ENCODE data around the gene DNTTIP2. TPM values are rescaled to one million over a fixed set of nuclear protein-coding genes. Genes with fewer than 3 reads are reported as not detected.

DNTTIP2 gene
- total RNA-seq, 1 experiment from 2014 or later, result 66.1 TPM

DNA sequence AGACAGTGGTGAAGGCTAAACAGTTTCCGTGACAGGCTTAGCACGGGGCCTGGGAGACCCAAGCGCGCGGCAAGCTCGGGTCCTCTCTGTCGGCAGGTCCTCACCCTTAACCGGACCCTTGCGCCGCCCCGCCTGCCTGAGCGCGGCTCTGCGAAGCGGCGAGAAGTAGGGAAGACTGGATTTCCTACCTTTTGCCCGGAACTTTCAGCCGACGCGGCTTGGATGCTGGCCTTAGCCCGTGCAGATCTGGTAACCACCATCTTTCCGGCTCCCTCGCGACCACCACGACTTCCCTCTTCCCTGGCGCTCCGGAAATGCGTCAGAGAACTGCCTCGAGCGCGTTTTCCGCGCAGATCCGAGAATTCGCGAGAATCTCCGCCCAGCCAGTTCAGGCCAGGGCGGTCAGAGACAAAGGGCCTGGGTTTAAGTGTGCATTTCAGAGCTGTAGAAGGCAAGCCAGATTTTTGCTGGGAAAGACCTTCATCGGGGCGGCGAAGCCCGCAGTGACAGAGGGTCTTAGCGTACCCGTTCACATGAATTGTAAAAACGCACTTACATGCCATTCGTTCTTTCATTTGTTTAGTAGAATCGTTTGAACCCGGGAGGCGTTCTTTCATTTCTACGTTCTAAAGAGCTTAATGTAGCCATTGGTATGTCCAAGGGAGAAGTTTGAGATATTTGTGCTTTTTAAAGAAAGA is at the start of gene DNTTIP2 (continued):
- TF ChIP-seq YY1 (IDR thresholded peaks at IDR 0.05; ENCODE audit: extremely low read depth, insufficient replicate concordance, low read depth, low read length) (peak; percentile 84), EZH2 (IDR thresholded peaks at IDR 0.05) (no peak), SRF (IDR thresholded peaks at IDR 0.05; ENCODE audit: low read depth) (peak; percentile 93)

GRCh38 chr1:93925206-93925605 is 46.2 kb upstream of the DNTTIP2 start:
- intact Hi-C loops (cut with micrococcal nuclease), result no loop called here
- Histone ChIP-seq H3K4me2 (ENCODE audit: low read length) (no peak overlapping the region), H3K4me1 (ENCODE audit: control insufficient read depth in 1 of 2, insufficient read depth in 2 of 2, low read length in 2 of 2) (no peaks in the 10 kb centered on the region), H3K36me3 (ENCODE audit: control insufficient read depth in 1 of 2, insufficient read depth in 2 of 2, low read length in 2 of 2) (no peaks in the 10 kb centered on the region), H3K9ac (ENCODE audit: low read length) (no peak overlapping the region), H2AFZ (ENCODE audit: low read depth, low read length, poor library complexity, severe bottlenecking) (no peak overlapping the region), H3K4me3 (replicated peaks in 1 of 2; ENCODE audit: low read depth in 1 of 2, low read length in 2 of 2) (no peak overlapping the region), H3K27me3 (ENCODE audit: insufficient read depth, low read length) (no peaks in the 10 kb centered on the region), H3K9me3 (ENCODE audit: control insufficient read depth in 1 of 2, insufficient read depth in 1 of 2, low read depth in 1 of 2, low read length in 2 of 2) (no peaks in the 10 kb centered on the region), H3K79me2 (ENCODE audit: insufficient read depth, low read length) (no peaks in the 10 kb centered on the region), H3K9me2 (ENCODE audit: insufficient read depth) (no peaks in the 10 kb centered on the region), H4K20me1 (ENCODE audit: insufficient read depth) (no peaks in the 10 kb centered on the region), H3K27ac (ENCODE audit: low read depth, low read length) (no peak overlapping the region)
- ATAC-seq (no peak), DNase-seq (ENCODE audit: low read depth, low spot score) (no peak)
- ChIA-PET CTCF (no interaction called here), RAD21 (ENCODE audit: low non-redundant PET in 1 of 2, low total read pairs in 2 of 2, uncharacterized antibody in 2 of 2, unreplicated experiment in 2 of 2) (no interaction called here), POLR2A (no interaction called here)
- TF ChIP-seq SRF (IDR thresholded peaks at IDR 0.05; ENCODE audit: low read depth) (no peak), YY1 (IDR thresholded peaks at IDR 0.05; ENCODE audit: extremely low read depth, insufficient replicate concordance, low read depth, low read length) (no peak)
- BruUV-seq (replicated peaks), result no TSS peak

DNA sequence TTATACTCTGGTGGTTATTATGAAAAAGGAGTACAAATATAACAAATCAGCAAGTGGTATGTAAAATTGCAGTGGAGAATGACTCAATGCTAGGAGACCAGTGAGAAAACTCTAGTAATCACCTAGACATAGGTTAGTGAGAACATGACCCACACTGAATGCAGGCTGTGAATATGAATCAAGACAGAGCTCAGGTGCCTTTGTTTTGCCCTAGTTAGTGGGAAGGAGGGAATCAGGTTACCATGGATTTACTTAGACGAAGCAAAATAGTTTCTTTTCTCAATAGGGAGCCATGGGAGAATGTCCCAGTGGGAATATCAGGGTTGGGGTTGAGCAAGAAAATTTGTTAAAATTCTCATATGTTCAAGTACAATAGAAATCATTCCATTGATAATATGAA is 40.8 kb upstream of the DNTTIP2 start:
- no peak for TF ChIP-seq JUND (IDR thresholded peaks at IDR 0.05)
- TF ChIP-seq POLR2A (IDR thresholded peaks at IDR 0.05; ENCODE audit: borderline replicate concordance, extremely low read depth, insufficient read depth, insufficient read length), result no peak
- no peak for TF ChIP-seq TCF7L2 (IDR thresholded peaks at IDR 0.05; ENCODE audit: borderline replicate concordance, extremely low read depth, insufficient read depth, insufficient read length)
- no peak for TF ChIP-seq SP1 (IDR thresholded peaks at IDR 0.05; ENCODE audit: low read depth)
- no peak for TF ChIP-seq FOSL1 (IDR thresholded peaks at IDR 0.05; ENCODE audit: low read depth)
- no peak for TF ChIP-seq YY1 (IDR thresholded peaks at IDR 0.05; ENCODE audit: extremely low read depth, insufficient replicate concordance, low read depth, low read length)
- TF ChIP-seq ZFX (IDR thresholded peaks at IDR 0.05), result no peak
- no peak for TF ChIP-seq SRF (IDR thresholded peaks at IDR 0.05; ENCODE audit: low read depth)
- no peak for TF ChIP-seq ZNF274 (IDR thresholded peaks at IDR 0.05; ENCODE audit: low read depth, low read length)
- TF ChIP-seq ATF3 (IDR thresholded peaks at IDR 0.05), result no peak
- TF ChIP-seq SIN3A (IDR thresholded peaks at IDR 0.05; ENCODE audit: low read depth), result no peak
- TF ChIP-seq RAD21 (IDR thresholded peaks at IDR 0.05; ENCODE audit: low read depth), result no peak
- TF ChIP-seq MAX (IDR thresholded peaks at IDR 0.05), result no peak
- no peak for TF ChIP-seq ZBTB33 (IDR thresholded peaks at IDR 0.05; ENCODE audit: extremely low read depth, insufficient replicate concordance, low read length)
- no peak for TF ChIP-seq EZH2 (IDR thresholded peaks at IDR 0.05)
- Histone ChIP-seq H3K27ac (ENCODE audit: low read depth, low read length) (no peak overlapping the region), H3K27me3 (ENCODE audit: insufficient read depth, low read length) (no peaks in the 10 kb centered on the region), H3K9ac (ENCODE audit: low read length) (no peak overlapping the region), H4K20me1 (ENCODE audit: insufficient read depth) (no peaks in the 10 kb centered on the region), H3K4me1 (ENCODE audit: control insufficient read depth in 1 of 2, insufficient read depth in 2 of 2, low read length in 2 of 2) (no peaks in the 10 kb centered on the region), H2AFZ (ENCODE audit: low read depth, low read length, poor library complexity, severe bottlenecking) (peak overlapping the region; percentile 26), H3K79me2 (ENCODE audit: insufficient read depth, low read length) (no peaks in the 10 kb centered on the region), H3K9me3 (ENCODE audit: control insufficient read depth in 1 of 2, insufficient read depth in 1 of 2, low read depth in 1 of 2, low read length in 2 of 2) (no peaks in the 10 kb centered on the region), H3K4me2 (ENCODE audit: low read length) (no peak overlapping the region), H3K36me3 (ENCODE audit: control insufficient read depth in 1 of 2, insufficient read depth in 2 of 2, low read length in 2 of 2) (no peaks in the 10 kb centered on the region), H3K9me2 (ENCODE audit: insufficient read depth) (no peaks in the 10 kb centered on the region), H3K4me3 (replicated peaks in 1 of 2; ENCODE audit: low read depth in 1 of 2, low read length in 2 of 2) (no peak overlapping the region)
- intact Hi-C loops (cut with micrococcal nuclease), result no loop called here
- ChIA-PET CTCF (no interaction called here), RAD21 (ENCODE audit: low non-redundant PET in 1 of 2, low total read pairs in 2 of 2, uncharacterized antibody in 2 of 2, unreplicated experiment in 2 of 2) (no interaction called here), POLR2A (no interaction called here)
- BruUV-seq (replicated peaks), result no TSS peak
- no peak for ATAC-seq
- DNase-seq (ENCODE audit: low read depth, low spot score), result no peak

All from HCT116 (cell line).